Measurements from ENCODE around the gene CH25H.

The CH25H gene

DNA sequence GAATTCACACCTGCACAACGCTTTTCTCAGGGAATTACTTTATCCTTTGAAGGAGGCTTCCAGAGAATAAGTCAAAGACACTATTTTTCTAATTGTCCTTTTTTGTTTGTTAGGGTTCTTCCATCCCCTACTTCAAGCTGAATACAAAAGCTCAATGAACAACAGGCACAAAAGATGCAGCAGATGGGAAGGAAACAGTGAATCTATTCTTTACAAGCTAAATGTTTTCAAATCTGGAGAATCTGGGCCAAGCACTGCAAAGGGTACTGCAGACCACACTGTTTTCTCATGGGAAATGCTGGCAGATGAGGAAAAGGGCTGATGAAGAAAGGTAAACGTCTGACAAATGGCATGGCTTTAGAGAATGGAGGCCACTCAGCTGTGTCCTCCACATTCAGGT lies 25.9 kb upstream of the CH25H start:
- no peak for DNase-seq (ENCODE audit: low read depth in 1 of 2, low spot score in 1 of 2)

DNA sequence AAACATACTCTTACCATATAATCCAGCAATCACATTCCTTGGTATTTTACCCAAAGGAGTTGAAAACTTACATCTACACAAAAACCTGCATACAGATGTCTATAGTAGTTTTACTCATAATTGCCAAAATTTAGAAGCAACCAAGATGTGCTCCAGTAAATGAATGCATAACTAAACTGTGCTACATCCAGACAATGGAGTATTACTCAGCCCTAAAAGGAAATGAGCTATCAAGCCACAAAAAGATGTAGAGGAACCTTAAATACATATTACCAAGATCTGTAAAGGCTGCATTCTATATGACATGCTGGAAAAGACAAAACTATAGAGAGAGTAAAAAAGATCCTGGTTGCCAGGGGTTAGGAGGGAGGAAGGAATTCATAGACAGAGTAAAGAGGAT lies 21.8 kb upstream of the CH25H start:
- DNase-seq (ENCODE audit: low read depth in 1 of 2, low spot score in 1 of 2), result no peak

- no peak for DNase-seq (ENCODE audit: low read depth in 1 of 2, low spot score in 1 of 2)
These were observed 21.0 kb upstream of the CH25H start for GRCh38 chr10:89228146-89228545.

GRCh38 chr10:89226891-89227290 lies 19.8 kb upstream of the CH25H start:
- DNase-seq (ENCODE audit: low read depth in 1 of 2, low spot score in 1 of 2), result no peak

GRCh38 chr10:89224739-89225443 lies 17.8 kb upstream of the CH25H start:
- no peak for DNase-seq (ENCODE audit: low read depth in 1 of 2, low spot score in 1 of 2)

- no peak for DNase-seq (ENCODE audit: low read depth in 1 of 2, low spot score in 1 of 2)
These were observed 14.8 kb upstream of the CH25H start for GRCh38 chr10:89221919-89222318.

- DNase-seq (ENCODE audit: low read depth in 1 of 2, low spot score in 1 of 2), result no peak
These were observed 12.5 kb upstream of the CH25H start for GRCh38 chr10:89219513-89220218.

GRCh38 chr10:89217057-89217990 lies 10.2 kb upstream of the CH25H start:
- DNase-seq (ENCODE audit: low read depth in 1 of 2, low spot score in 1 of 2), result peak; percentile 32 to 56

GRCh38 chr10:89216056-89216455 lies 8.9 kb upstream of the CH25H start:
- no peak for DNase-seq (ENCODE audit: low read depth in 1 of 2, low spot score in 1 of 2)

DNA sequence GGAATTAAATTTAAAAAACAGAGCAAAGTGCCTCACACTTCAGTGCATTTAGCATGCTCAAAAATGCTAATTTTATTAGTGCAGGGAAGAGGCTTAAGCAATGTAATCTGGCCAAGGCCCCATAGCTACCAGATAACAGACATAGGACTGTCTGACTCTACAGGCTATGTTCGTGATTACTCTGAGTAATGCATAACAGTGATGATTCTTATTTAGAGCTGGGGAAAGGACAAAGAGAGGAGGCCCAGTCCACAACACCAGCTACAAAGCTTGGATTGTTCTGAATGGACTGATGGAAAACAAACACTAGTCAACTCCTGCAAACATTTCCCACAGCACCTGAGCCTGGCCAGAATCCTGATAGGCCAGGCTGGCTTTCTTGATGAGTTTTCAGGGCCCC lies 8.4 kb upstream of the CH25H start:
- DNase-seq (ENCODE audit: low read depth in 1 of 2, low spot score in 1 of 2), result no peak

DNA sequence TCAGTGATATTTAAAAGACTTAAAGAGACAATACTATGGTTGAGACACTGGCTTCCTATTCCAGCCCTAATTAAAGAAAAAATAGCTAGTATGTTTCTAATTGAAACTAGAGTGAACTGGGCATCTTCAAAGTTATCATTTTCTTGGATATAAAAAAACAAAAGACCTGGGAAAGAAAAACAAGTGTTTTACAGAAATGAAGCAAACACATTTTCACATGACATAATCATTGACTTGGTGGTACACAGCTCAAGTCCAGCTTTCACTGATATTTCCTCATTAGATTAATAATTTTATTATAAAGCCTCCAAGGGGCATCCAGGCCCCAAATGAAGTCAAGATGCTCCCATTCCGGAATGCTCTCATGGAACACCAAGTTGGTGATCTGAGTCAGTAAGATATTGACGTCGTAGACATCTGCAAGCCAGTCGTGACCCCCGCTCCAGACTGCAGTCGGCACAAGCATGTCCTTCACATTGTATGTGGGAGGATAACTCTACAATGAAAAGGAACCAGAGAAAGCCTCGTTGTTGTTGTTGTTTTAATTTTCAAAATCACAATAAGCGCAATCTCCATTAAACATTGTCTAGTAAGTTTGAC lies 7.5 kb upstream of the CH25H start:
- DNase-seq (ENCODE audit: low read depth in 1 of 2, low spot score in 1 of 2), result no peak

DNA sequence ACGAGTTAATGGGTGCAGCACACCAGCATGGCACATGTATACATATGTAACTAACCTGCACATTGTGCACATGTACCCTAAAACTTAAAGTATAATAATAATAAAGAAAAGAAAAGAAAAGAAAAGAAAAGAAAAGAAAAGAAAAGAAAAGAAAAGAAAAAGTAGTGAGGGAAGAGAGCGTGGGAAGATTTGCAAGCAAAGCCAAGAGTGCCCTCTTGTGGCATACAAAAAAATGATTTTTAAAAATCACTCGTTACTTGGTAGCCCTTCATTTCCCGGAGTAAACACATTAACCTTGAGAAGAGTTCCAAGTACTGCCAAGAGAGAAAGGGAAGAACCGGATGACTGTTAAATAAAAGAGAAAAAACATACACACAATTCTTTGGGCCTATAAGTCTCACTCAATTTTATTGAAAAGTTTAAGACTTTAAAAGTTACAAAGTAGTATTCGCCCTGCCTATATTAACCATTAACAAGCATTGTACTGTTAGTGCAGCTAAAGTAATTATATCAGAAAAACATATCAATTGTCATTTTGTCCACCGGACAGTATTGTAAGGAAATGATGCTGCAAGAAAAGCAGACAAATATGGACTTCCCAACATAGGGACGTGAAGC lies 6.2 kb upstream of the CH25H start:
- DNase-seq (ENCODE audit: low read depth in 1 of 2, low spot score in 1 of 2), result no peak

- no peak for DNase-seq (ENCODE audit: low read depth in 1 of 2, low spot score in 1 of 2)
These were observed 3.8 kb upstream of the CH25H start for GRCh38 chr10:89210794-89211425.

DNA sequence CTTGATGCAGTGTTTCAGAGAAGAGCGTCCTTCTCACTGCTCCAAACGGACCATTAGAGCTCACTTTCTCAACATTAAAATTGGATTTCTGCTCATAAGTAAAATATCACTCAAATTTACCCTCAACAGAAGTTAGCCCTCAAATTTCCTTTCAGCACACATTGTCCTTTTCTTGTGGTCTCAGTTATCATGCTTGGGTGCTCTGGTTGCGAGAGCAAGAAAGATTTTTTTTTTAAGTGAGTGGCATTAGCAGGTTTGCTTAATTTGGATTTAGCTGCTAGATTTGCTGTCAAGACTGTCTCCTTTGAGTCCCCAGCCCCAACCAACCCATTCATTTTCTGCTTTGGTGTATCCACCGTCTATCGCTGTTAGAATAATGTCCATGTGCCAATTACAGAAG lies 2.6 kb upstream of the CH25H start:
- no peak for DNase-seq (ENCODE audit: low read depth in 1 of 2, low spot score in 1 of 2)

DNA sequence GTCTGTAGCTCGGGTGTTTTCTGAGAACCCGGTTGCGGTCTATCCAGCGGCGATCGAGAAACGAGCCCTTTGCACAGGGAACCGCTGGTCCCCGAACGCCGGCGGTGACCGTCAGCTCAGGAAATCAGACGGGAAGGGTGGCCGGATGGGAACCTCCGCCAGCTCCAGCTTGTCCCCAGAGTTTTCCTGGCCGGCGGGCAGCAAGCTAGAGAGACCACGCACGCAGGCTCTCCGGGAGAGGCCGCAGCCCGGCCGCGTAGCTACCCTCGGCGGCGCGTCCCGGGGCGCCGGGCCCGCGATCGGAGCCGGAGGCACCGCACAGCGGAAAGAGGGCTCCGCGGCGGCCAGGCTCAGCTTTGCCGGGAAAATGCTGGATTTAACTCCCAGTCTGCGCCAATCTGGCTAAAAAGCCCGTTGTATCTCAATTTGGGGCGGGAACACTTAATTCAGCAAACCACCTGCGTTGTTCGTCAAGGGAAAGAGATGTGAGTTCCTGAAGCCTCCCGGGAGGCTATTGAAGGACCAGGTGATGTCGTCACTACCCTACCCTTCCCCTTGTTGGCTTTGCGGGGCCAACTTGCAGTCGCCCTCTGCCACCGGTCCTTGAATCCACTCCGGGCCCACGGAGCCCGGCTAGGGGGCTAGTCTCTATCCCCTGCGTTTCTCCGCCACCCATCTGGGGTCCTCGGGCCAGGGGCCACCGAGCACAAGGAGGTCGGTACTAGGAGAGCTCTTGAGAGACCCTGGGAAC lies 859 bp upstream of the CH25H start:
- no peak for DNase-seq (ENCODE audit: low read depth in 1 of 2, low spot score in 1 of 2)

DNA sequence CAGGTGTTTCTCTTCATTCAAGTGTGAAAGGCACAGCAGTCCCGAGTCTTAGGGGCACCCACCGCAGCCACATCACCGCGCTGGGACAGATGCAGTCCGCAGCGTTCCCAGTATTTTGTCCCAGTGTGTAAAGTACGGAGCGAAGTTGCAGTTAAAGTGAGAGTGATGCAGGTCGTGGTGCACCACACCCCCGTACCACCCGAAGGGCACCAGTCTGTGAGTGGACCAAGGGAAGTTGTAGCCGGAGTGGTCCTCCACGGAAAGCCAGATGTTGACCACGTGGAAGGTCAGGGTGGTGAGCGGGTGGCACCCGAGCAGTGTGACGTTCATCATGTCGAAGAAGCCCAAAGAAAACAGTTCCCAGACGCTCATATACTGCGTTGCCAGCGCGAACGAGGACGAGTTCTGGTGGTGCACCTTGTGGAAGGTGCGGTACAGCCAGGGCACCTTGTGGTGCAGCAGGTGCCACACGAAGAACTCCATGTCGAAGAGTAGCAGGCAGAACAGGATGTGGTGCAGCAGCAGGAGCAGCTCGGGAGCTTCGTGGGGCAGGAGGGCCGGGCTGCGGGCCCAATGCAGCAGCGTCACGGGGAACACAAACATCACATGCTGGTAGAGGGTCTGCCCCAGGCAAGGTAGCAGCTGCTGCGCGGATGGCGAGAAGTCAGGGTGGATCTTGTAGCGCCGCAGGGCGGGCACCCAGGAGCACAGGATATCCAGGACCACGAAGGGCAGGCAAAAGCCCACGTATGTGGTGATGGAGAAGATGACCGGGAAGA lies 526 bp downstream of the CH25H start:
- DNase-seq (ENCODE audit: low read depth in 1 of 2, low spot score in 1 of 2), result peak in 1 of 2 donors; percentile 6

GRCh38 chr10:89204621-89205185 lies 2.4 kb downstream of the CH25H start:
- no peak for DNase-seq (ENCODE audit: low read depth in 1 of 2, low spot score in 1 of 2)

DNA sequence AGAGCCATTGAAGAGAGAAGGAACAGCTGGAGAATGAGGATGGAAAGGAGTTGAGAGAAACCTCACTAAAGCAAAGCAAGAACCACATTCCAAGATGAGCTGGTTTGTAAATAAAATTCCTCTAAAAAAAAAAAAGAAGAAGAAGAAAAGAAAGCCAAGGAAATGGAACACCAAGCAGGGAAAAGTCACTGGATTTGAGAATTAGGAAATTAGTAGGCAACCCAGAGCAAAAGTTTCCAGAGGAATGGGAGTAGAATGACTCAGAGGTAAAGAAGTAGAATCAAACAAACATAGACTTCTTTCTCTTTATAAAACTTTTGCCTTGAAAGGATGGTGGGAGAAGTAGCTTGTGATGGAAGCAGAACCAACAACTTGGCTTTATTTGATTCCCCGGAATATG lies 3.9 kb downstream of the CH25H start:
- DNase-seq (ENCODE audit: low read depth in 1 of 2, low spot score in 1 of 2), result no peak

DNA sequence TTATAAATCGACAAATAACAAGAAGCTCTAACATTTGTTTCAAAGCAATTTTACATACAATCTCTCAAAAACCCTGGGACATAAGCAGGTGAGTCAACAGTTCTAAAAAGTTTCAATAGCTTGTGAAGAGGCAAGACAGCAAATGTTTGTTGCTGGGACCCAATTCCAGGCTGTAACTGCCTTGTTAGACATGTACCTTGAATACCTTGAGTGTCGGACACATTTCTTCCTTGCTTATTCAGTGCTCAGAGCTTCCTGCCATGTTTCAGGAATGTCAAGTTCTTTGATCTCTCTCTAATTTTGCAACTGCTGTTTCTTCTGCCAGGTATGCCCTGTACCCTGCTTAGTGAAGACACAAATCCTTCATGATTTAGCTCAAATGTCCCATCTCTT lies 5.1 kb downstream of the CH25H start:
- DNase-seq (ENCODE audit: low read depth in 1 of 2, low spot score in 1 of 2), result no peak
